H4 (cell line): ENCODE measurements around the gene UCHL1. TPM values are rescaled to one million over a fixed set of nuclear protein-coding genes. Genes with fewer than 3 reads are reported as not detected.
"Not testable (repeated sequence)": the region's sequence is repeated elsewhere in the genome, so short reads cannot be mapped to it uniquely, and the experiment has no call there.

Experiments used
- DNase-seq: peaks from one replicate; pipeline ENCODE4 v3.0.0-alpha.2; 2015; ENCODE audit warnings: low spot score
- total RNA-seq: library from RNA; depleted of rRNA; stranded (reverse); fragments of >200 nt; shearing (Covaris generic); gene quantifications from 2 replicates; pipeline ENCODE4 v1.2.3, GENCODE V29; 2014; rRNA removed

The UCHL1 gene
- total RNA-seq, 1 experiment from 2014 or later, result 3,870 TPM

- DNase-seq, result no peak
Measured at GRCh38 chr4:41290479-41290878, 33.8 kb downstream of the UCHL1 start.

- no peak for DNase-seq
Measured at GRCh38 chr4:41294445-41295062, 37.8 kb downstream of the UCHL1 start.

GRCh38 chr4:41296995-41297394 is 40.3 kb downstream of the UCHL1 start:
- DNase-seq, result no peak

GRCh38 chr4:41297832-41298231 is 41.1 kb downstream of the UCHL1 start:
- DNase-seq, result no peak

- DNase-seq, result no peak
Measured at GRCh38 chr4:41299486-41299885, 42.8 kb downstream of the UCHL1 start.

- DNase-seq, result no peak
Measured at GRCh38 chr4:41301137-41301536, 44.4 kb downstream of the UCHL1 start.

GRCh38 chr4:41303372-41304118 is 46.8 kb downstream of the UCHL1 start:
- DNase-seq, result no peak

- no peak for DNase-seq
Measured at GRCh38 chr4:41304221-41304620, 47.5 kb downstream of the UCHL1 start.

GRCh38 chr4:41305476-41305875 is 48.7 kb downstream of the UCHL1 start:
- DNase-seq, result no peak

GRCh38 chr4:41307638-41308037 is 50.9 kb downstream of the UCHL1 start:
- DNase-seq, result no peak

GRCh38 chr4:41308398-41308797 is 51.7 kb downstream of the UCHL1 start:
- DNase-seq, result no peak

GRCh38 chr4:41315426-41315825 is 58.7 kb downstream of the UCHL1 start:
- DNase-seq, result not testable (repeated sequence)

GRCh38 chr4:41315862-41316261 is 59.1 kb downstream of the UCHL1 start:
- DNase-seq, result no peak

Other genes starting within 250 kb of the UCHL1 start
- gene APBB2, start 42.4 kb upstream of the UCHL1 start, total RNA-seq, result 25.5 and 25.7 TPM in 2 replicates